Nephron (organoid): ENCODE data around the gene TXNDC9.
"Not testable (repeated sequence)": the region's sequence is repeated elsewhere in the genome, so short reads cannot be mapped to it uniquely, and the experiment has no call there.

Experiments used
- H3K27ac Mint-ChIP-seq, 3 experiments: 2 replicates each; pipeline ENCODE4 v1.8.0; 2020; ENCODE audit warnings: mixed read lengths in 3 of 3, mild to moderate bottlenecking in 2 of 3, moderate library complexity in 1 of 3
- H3K27me3 Mint-ChIP-seq: 2 replicates; pipeline ENCODE4 v1.8.0; 2021; ENCODE audit warnings: low read depth, mild to moderate bottlenecking, moderate library complexity, mixed read lengths
- H3K36me3 Mint-ChIP-seq: 2 replicates; pipeline ENCODE4 v1.8.0; 2020; ENCODE audit warnings: low read depth, mixed read lengths
- H3K4me1 Mint-ChIP-seq: 2 replicates; pipeline ENCODE4 v1.8.0; 2020; ENCODE audit warnings: mixed read lengths
- H3K4me3 Mint-ChIP-seq, 3 experiments: 2 replicates each; pipeline ENCODE4 v1.8.0; 2020; ENCODE audit warnings: mild to moderate bottlenecking in 3 of 3, mixed read lengths in 3 of 3, moderate library complexity in 2 of 3
- H3K9me3 Mint-ChIP-seq: 2 replicates; pipeline ENCODE4 v1.8.0; 2020; ENCODE audit warnings: mixed read lengths
- TF ChIP-seq, protein P1 (sequence below), 3 experiments: fragments of 200-600 bp; sonication (generic); IDR thresholded peaks; one replicate each; pipeline ENCODE4 v1.5.0; 2021; ENCODE audit warnings: antibody characterized with exemption in 3 of 3; ENCODE audit not compliant: unreplicated experiment in 3 of 3

The TXNDC9 gene

DNA sequence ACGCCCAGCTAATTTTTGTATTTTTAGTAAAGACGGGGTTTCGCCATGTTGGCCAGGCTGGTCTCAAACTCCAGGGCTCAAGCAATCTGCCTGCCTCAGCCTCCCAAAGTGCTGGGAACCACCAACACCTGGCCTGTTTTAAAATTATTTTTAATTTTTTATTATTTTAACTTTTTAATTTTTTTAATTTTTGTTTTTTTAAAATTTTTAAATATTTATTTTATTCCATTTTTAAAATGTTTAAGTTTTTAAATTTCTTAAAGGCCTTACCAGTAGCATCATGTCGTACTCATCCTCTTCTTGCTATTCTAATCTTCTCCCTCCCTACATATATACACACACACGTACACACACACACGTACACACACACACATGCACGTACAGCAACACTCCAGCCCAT, 36.6 kb downstream of the TXNDC9 start:
- TF ChIP-seq, protein P1, sequence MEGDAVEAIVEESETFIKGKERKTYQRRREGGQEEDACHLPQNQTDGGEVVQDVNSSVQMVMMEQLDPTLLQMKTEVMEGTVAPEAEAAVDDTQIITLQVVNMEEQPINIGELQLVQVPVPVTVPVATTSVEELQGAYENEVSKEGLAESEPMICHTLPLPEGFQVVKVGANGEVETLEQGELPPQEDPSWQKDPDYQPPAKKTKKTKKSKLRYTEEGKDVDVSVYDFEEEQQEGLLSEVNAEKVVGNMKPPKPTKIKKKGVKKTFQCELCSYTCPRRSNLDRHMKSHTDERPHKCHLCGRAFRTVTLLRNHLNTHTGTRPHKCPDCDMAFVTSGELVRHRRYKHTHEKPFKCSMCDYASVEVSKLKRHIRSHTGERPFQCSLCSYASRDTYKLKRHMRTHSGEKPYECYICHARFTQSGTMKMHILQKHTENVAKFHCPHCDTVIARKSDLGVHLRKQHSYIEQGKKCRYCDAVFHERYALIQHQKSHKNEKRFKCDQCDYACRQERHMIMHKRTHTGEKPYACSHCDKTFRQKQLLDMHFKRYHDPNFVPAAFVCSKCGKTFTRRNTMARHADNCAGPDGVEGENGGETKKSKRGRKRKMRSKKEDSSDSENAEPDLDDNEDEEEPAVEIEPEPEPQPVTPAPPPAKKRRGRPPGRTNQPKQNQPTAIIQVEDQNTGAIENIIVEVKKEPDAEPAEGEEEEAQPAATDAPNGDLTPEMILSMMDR (IDR thresholded peaks at IDR 0.05; ENCODE audit: unreplicated experiment in 3 of 3), result no peak
- H3K4me1 Mint-ChIP-seq, result no peaks in the 10 kb centered on the region
- H3K4me3 Mint-ChIP-seq, result no peak overlapping the region
- no peaks in the 10 kb centered on the region for H3K9me3 Mint-ChIP-seq
- no peak overlapping the region for H3K27ac Mint-ChIP-seq
- no peaks in the 10 kb centered on the region for H3K27me3 Mint-ChIP-seq
- H3K36me3 Mint-ChIP-seq, result peaks cover 31% of the 10 kb centered on the region

DNA sequence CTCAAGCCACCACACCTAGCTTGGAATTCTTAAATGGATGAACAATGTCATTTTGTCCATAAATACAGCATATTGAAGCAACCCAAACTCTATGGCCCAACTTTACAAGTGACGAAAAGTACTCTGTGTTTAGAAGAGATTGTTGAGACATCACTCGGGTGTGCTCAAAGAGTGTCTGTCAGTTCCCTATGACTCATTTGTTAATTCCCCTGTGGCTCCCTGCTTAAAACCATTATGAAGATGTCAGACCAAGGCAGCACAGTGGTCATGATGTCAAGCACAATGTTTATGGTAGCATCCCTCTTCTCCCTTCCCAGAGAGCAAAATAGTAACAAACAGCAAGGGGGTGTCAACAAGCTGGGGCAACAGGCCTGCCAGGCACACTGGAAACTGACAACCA, 38.1 kb downstream of the TXNDC9 start:
- Mint-ChIP-seq H3K36me3 (peaks cover 23% of the 10 kb centered on the region), H3K4me3 (no peak overlapping the region), H3K4me1 (no peaks in the 10 kb centered on the region), H3K27ac (no peak overlapping the region), H3K27me3 (no peaks in the 10 kb centered on the region), H3K9me3 (no peaks in the 10 kb centered on the region)
- TF ChIP-seq, protein P1 (IDR thresholded peaks at IDR 0.05; ENCODE audit: unreplicated experiment in 3 of 3), result no peak

DNA sequence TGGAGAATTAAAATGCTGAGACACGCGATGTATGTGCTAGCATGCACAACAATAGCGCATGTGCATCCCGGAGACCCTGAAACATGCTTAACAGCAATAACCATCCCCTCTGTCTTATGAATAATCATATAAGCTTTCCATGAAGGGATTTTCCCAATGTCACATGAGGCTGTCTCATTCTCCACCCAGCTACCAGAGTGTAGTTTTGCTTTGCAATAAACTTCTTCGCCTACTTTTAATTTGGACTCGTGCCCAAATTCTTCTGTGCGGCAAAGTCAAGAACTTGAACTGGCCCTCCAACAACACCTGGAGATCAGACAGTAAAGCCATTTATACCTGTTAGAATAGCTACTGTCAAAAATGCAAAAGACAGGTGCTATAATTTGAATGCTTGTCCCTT, 50.6 kb downstream of the TXNDC9 start:
- H3K36me3 Mint-ChIP-seq, result peaks cover 31% of the 10 kb centered on the region
- H3K4me1 Mint-ChIP-seq, result no peaks in the 10 kb centered on the region
- no peak overlapping the region for H3K27ac Mint-ChIP-seq
- peaks cover 9% of the 10 kb centered on the region for H3K9me3 Mint-ChIP-seq
- no peak overlapping the region for H3K4me3 Mint-ChIP-seq
- no peaks in the 10 kb centered on the region for H3K27me3 Mint-ChIP-seq
- TF ChIP-seq, protein P1 (IDR thresholded peaks at IDR 0.05; ENCODE audit: unreplicated experiment in 3 of 3), result no peak

DNA sequence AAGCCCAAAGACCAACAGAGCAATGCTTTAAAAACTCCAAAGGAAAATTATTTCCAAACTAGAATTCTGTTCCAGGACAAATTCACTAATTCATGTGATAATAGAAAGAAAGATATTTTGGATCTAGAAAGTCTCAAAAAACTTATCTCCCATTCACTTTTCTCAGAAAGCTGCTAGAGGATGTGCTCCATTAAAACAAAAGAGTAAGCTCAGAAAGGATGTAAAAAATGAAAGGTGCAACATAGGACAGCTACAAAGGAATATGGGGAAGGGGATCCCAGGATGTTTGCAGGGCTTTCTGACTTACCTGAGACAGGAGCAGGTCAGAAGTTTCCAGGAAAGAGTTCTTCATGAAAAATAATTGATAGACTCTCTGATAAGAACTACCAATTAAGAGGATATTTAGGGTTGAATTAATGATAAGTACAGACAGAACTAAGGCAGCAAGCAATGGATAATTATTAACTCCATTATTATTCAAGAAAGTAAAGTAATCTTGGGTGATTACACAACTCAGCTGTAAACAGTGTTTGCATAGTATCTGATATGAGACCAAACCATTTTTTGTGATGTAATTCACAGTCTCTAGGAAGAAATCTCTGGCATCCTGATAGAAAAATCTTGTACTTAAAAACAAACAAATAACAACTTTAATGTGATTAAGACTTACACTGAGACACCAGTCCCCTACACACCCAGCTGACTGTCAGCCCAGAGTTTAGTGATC, 56.0 kb downstream of the TXNDC9 start:
- TF ChIP-seq, protein P1 (IDR thresholded peaks at IDR 0.05; ENCODE audit: unreplicated experiment in 3 of 3), result no peak
- Mint-ChIP-seq H3K9me3 (peaks cover 26% of the 10 kb centered on the region), H3K4me1 (no peaks in the 10 kb centered on the region), H3K27ac (no peak overlapping the region), H3K36me3 (peaks cover 52% of the 10 kb centered on the region), H3K27me3 (peaks cover 4% of the 10 kb centered on the region), H3K4me3 (no peak overlapping the region)

DNA sequence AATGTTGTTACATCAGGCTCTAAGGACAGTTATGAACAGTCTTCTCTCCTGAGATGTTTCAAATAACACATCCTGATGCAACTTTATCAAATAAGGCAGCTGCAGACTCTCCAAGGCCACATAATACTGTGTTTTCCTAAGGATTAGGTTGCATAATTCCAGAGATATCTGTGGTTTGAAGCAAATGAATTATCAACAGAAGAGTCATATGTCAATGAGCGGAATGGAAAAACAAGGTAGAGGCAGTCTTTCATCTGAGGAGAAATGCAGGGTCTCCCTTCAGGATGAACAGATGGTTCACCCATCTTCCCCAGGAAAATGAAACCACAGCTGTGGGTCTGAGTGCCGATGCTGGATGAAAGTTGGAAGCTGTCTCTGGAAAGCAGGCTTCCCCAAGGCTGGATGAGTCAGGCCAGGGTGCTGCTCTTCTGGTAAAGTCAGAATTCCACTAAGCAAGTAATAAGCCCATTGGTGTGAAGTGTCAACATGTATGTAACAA, 57.3 kb downstream of the TXNDC9 start:
- H3K9me3 Mint-ChIP-seq, result peaks cover 26% of the 10 kb centered on the region
- no peak overlapping the region for H3K4me3 Mint-ChIP-seq
- peaks cover 4% of the 10 kb centered on the region for H3K27me3 Mint-ChIP-seq
- peak overlapping the region in 1 of 3 experiments; percentile 41 for H3K27ac Mint-ChIP-seq
- H3K36me3 Mint-ChIP-seq, result peaks cover 48% of the 10 kb centered on the region
- TF ChIP-seq, protein P1 (IDR thresholded peaks at IDR 0.05; ENCODE audit: unreplicated experiment in 3 of 3), result no peak
- no peaks in the 10 kb centered on the region for H3K4me1 Mint-ChIP-seq

DNA sequence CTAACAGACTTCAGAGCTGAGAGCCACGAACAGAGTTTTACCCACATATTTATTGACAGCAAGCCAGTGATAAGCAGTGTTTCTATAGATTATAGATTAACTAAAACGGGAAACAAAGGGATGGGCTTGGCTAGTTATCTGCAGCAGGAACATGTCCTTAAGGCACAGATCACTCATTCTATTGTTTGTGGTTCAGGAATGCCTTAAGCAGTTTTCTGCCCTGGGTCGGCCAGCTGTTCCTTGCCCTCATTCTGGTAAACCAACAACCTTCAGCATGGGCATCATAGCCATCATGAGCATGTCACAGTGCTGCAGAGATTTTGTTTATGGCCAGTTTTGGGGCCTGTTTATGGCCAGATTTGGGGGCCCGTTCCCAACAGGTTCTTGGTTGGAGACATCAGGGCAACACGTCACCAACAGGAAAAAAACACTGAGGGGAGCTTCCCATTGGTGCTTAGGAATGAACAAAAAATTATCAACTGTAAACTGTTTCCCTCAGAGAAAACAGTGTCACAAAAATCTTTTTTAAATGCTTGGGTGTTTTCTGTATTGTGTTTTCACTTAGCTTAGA, 57.9 kb downstream of the TXNDC9 start:
- H3K27me3 Mint-ChIP-seq, H3K4me1 Mint-ChIP-seq, H3K4me3 Mint-ChIP-seq: not testable (repeated sequence)
- H3K9me3 Mint-ChIP-seq, result peaks cover 26% of the 10 kb centered on the region
- H3K36me3 Mint-ChIP-seq, result peaks cover 45% of the 10 kb centered on the region
- H3K27ac Mint-ChIP-seq, result peak overlapping the region in 1 of 3 experiments; percentile 41
